Measurements from ENCODE around the gene UCK2.

UCK2 gene

DNA sequence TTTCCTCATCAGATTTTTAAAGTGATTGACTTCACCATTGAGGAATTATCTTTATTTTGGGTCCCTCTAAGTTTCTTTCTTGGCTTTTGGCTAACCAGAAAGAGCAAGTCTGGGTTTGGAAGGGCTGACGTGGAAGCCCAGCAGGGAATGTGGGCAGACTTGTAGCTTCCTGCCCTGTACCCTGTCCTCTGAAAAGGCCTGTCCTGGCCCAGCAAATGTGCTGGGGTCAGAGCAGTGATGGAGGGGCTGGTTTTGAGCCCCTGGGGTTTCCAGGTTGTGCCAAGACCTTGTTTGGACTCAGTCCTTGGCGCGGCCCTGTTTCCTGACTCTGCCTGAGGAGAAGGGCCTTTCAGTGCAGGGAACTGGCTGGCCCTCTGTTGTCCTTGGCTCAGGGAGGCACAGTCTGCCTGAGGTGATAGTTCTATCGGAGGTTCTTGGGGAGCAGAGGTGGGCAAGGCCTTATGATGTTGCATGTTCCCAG is 72.1 kb downstream of the UCK2 start:
- DNase-seq (ENCODE audit: low read depth), result no peak
- no peak overlapping the region for H3K4me3 ChIP-seq (ENCODE audit: low read length)
- TF ChIP-seq CTCF (conservative IDR thresholded peaks at IDR 0.05; ENCODE audit: low read depth, low read length), result no peak

GRCh38 chr1:165900576-165901380 is 73.4 kb downstream of the UCK2 start:
- no peak for DNase-seq (ENCODE audit: low read depth)
- no peak for TF ChIP-seq CTCF (conservative IDR thresholded peaks at IDR 0.05; ENCODE audit: low read depth, low read length)
- H3K4me3 ChIP-seq (ENCODE audit: low read length), result no peak overlapping the region

- H3K4me3 ChIP-seq (ENCODE audit: low read length), result no peak overlapping the region
- TF ChIP-seq CTCF (conservative IDR thresholded peaks at IDR 0.05; ENCODE audit: low read depth, low read length), result no peak
- DNase-seq (ENCODE audit: low read depth), result no peak
Observed at GRCh38 chr1:165902565-165902964, 75.2 kb downstream of the UCK2 start.

- no peak for DNase-seq (ENCODE audit: low read depth)
- H3K4me3 ChIP-seq (ENCODE audit: low read length), result no peak overlapping the region
- TF ChIP-seq CTCF (conservative IDR thresholded peaks at IDR 0.05; ENCODE audit: low read depth, low read length), result no peak
Observed at GRCh38 chr1:165903672-165904071, 76.3 kb downstream of the UCK2 start.

- no peak overlapping the region for H3K4me3 ChIP-seq (ENCODE audit: low read length)
- no peak for TF ChIP-seq CTCF (conservative IDR thresholded peaks at IDR 0.05; ENCODE audit: low read depth, low read length)
- DNase-seq (ENCODE audit: low read depth), result no peak
Observed at GRCh38 chr1:165904948-165905347, 77.5 kb downstream of the UCK2 start.

GRCh38 chr1:165905853-165906252 is 78.4 kb downstream of the UCK2 start:
- H3K4me3 ChIP-seq (ENCODE audit: low read length), result no peak overlapping the region

More at GRCh38 chr1:165905853-165906252, 78.4 kb downstream of the UCK2 start:
- DNase-seq (ENCODE audit: low read depth), result no peak
- TF ChIP-seq CTCF (conservative IDR thresholded peaks at IDR 0.05; ENCODE audit: low read depth, low read length), result no peak
